CD4-positive, alpha-beta T cell (primary cell): ENCODE results near the gene ZEB1. TPM values are rescaled to one million over a fixed set of nuclear protein-coding genes. Genes with fewer than 3 reads are reported as not detected.
A peak's percentile ranks its signal among the peaks of the same experiment; 100 is the strongest.

ENCODE experiments used
- ATAC-seq: fragments of 200-7000 bp; cut with Tn5 transposase; one replicate; pipeline ENCODE4 v1.10.0; 2022; ENCODE audit warnings: mild to moderate bottlenecking; ENCODE audit not compliant: poor library complexity
- CTCF ChIA-PET: fragments of 350-600 bp; sonication (Branson Sonifier 250); formaldehyde crosslinking; loops from one replicate; lab custom pipeline; 2021; ENCODE audit warnings: antibody characterized with exemption, inconsistent platforms; lab: Charles Lee
- POLR2A ChIA-PET: fragments of 350-600 bp; sonication (Branson Sonifier 250); formaldehyde crosslinking; loops from one replicate; lab custom pipeline; 2021; ENCODE audit warnings: antibody characterized with exemption, inconsistent platforms; lab: Charles Lee
- DNase-seq, 14 experiments: peaks; one replicate each; pipeline ENCODE4 v3.0.0-alpha.2; 2013 to 2020; ENCODE audit warnings: mixed read lengths in 2 of 14
- H3K27ac ChIP-seq, 2 donors: one replicate each; pipeline versions ENCODE4 v1.5.1 to v1.7.0; 2013; ENCODE audit warnings: low read length in 2 of 2, low read depth in 1 of 2, mild to moderate bottlenecking in 1 of 2
- H3K27me3 ChIP-seq, 2 experiments: 1 replicate in 1 of 2; 2 replicates in 1 of 2; pipeline versions ENCODE4 v1.6.1 to v1.7.0; 2013; ENCODE audit warnings: low read length in 2 of 2, control low read depth in 1 of 2, mild to moderate bottlenecking in 1 of 2, moderate library complexity in 1 of 2; ENCODE audit not compliant: insufficient read depth in 2 of 2, control insufficient read depth in 1 of 2
- H3K36me3 ChIP-seq: one replicate; pipeline ENCODE4 v1.6.1; 2013; ENCODE audit warnings: low read length, control low read depth; ENCODE audit not compliant: insufficient read depth
- H3K4me1 ChIP-seq: one replicate; pipeline ENCODE4 v1.6.1; 2013; ENCODE audit warnings: low read length, control low read depth; ENCODE audit not compliant: insufficient read depth
- H3K4me3 ChIP-seq: one replicate; pipeline ENCODE4 v1.5.1; 2013; ENCODE audit warnings: mild to moderate bottlenecking, low read length, moderate library complexity
- H3K9me3 ChIP-seq, 2 experiments: 1 replicate in 1 of 2; 2 replicates in 1 of 2; pipeline versions ENCODE4 v1.6.1 to v1.7.0; 2013; ENCODE audit warnings: low read length in 2 of 2, mild to moderate bottlenecking in 2 of 2, control low read depth in 1 of 2, moderate library complexity in 1 of 2; ENCODE audit not compliant: control insufficient read depth in 1 of 2, insufficient read depth in 1 of 2
- H3K27ac Mint-ChIP-seq: one replicate; pipeline ENCODE4 v1.8.0; 2020; ENCODE audit warnings: mixed read lengths
- H3K27me3 Mint-ChIP-seq: one replicate; pipeline ENCODE4 v1.8.0; 2021; ENCODE audit warnings: mixed read lengths
- H3K36me3 Mint-ChIP-seq: one replicate; pipeline ENCODE4 v1.8.0; 2021; ENCODE audit warnings: low read depth, mixed read lengths
- H3K4me1 Mint-ChIP-seq: one replicate; pipeline ENCODE4 v1.8.0; 2021; ENCODE audit warnings: low read depth, mixed read lengths
- H3K4me3 Mint-ChIP-seq: one replicate; pipeline ENCODE4 v1.8.0; 2020; ENCODE audit warnings: mild to moderate bottlenecking, mixed read lengths
- H3K9me3 Mint-ChIP-seq: one replicate; pipeline ENCODE4 v1.8.0; 2020; ENCODE audit warnings: mixed read lengths
- intact Hi-C, 2 experiments: fragments of 100-400 bp; cut with DNase I in 1 of 2; cut with micrococcal nuclease in 1 of 2; formaldehyde crosslinking; loops; one replicate each; pipeline versions ENCODE4 v1.15.1 to v1.9.0; 2023 to 2025; cut with DNase I, micrococcal nuclease
- total RNA-seq, 174 experiments: library from RNA in 2 of 174; stranded (reverse) in 2 of 174; gene quantifications; one replicate each; pipeline ENCODE4 v1.2.3 and lab custom pipeline; 2021 to 2026
- TF ChIP-seq, protein P1 (sequence below): fragments of 200-600 bp; IDR thresholded peaks from one replicate; pipeline ENCODE4 v1.8.0; 2022; ENCODE audit warnings: antibody characterized with exemption, mild to moderate bottlenecking

The ZEB1 gene
- total RNA-seq, 2 experiments from 2014 or later, result 132 to 134 TPM

DNA sequence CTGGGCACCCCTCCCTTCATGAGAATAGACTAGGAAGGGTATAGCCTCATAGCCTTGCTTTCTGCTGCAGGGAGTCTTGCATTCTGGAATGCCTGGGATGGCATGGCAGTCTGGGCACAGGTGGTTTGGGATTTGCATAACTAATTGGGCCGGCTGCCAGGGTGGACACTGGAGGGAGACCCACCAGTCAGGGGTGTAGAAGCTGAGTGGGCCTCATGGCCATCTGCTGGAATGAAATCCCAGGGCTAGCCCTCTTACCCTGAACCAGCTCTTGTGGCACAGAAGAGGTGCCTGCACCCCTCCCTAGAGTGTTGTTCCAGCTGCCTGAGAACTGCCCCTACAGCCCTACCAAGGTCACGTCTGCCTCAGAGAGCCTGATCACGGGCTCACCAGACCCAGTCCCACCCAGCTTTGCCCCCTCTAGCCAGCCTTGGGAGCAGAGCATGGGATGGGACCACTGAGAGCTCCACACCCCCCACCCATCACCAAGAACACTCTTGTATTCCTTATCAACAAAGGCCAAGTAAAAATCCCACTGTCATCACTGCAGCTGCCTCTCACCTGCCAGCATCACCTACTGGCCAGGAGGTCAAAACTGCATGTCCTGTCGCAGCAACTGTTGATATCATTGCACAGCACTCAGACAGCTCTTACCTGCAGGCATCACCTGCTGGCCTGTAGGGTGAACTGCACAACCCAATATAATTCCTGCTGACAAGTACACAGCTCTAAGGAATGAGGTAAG is 148.9 kb downstream of the ZEB1 start:
- Histone ChIP-seq H3K36me3 (peaks cover 45% of the 10 kb centered on the region), H3K27ac (no peak overlapping the region), H3K4me1 (no peaks in the 10 kb centered on the region), H3K4me3 (no peak overlapping the region), H3K27me3 (no peaks in the 10 kb centered on the region), H3K9me3 (peaks cover 15 to 23% of the 10 kb centered on the region in 2 experiments)
- ChIA-PET CTCF (interaction anchor here (1.1 kb wide), 1 partner anchor 294 kb away, joined by 3 read pairs; no protein-coding TSS in a partner anchor), POLR2A (no interaction called here)
- peaks cover 57% of the 10 kb centered on the region for H3K36me3 Mint-ChIP-seq
- TF ChIP-seq, protein P1, sequence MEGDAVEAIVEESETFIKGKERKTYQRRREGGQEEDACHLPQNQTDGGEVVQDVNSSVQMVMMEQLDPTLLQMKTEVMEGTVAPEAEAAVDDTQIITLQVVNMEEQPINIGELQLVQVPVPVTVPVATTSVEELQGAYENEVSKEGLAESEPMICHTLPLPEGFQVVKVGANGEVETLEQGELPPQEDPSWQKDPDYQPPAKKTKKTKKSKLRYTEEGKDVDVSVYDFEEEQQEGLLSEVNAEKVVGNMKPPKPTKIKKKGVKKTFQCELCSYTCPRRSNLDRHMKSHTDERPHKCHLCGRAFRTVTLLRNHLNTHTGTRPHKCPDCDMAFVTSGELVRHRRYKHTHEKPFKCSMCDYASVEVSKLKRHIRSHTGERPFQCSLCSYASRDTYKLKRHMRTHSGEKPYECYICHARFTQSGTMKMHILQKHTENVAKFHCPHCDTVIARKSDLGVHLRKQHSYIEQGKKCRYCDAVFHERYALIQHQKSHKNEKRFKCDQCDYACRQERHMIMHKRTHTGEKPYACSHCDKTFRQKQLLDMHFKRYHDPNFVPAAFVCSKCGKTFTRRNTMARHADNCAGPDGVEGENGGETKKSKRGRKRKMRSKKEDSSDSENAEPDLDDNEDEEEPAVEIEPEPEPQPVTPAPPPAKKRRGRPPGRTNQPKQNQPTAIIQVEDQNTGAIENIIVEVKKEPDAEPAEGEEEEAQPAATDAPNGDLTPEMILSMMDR, result no peak
- no peak overlapping the region for H3K4me3 Mint-ChIP-seq
- H3K27me3 Mint-ChIP-seq, result no peaks in the 10 kb centered on the region
- no peak overlapping the region for H3K27ac Mint-ChIP-seq
- ATAC-seq, result peak; percentile 39
- intact Hi-C loops, result no loop called here
- H3K4me1 Mint-ChIP-seq, result peaks cover 6% of the 10 kb centered on the region
- peaks cover 15% of the 10 kb centered on the region for H3K9me3 Mint-ChIP-seq
- peak in 2 of 14 experiments; percentile 8 to 11 for DNase-seq

- no peaks in the 10 kb centered on the region for H3K27me3 ChIP-seq
- intact Hi-C loops, result no loop called here
- Mint-ChIP-seq H3K27me3 (no peaks in the 10 kb centered on the region), H3K27ac (peak overlapping the region; percentile 48), H3K4me3 (no peak overlapping the region), H3K9me3 (peaks cover 10% of the 10 kb centered on the region), H3K4me1 (peaks cover 6% of the 10 kb centered on the region), H3K36me3 (peaks cover 52% of the 10 kb centered on the region)
- ChIA-PET POLR2A (no interaction called here), CTCF (interaction anchor here (1.1 kb wide), 1 partner anchor 295 kb away, joined by 3 read pairs; no protein-coding TSS in a partner anchor)
- no peak for ATAC-seq
- peaks cover 15 to 18% of the 10 kb centered on the region in 2 experiments for H3K9me3 ChIP-seq
- DNase-seq, result no peak
- peaks cover 40% of the 10 kb centered on the region for H3K36me3 ChIP-seq
- TF ChIP-seq, protein P1, result no peak
- no peak overlapping the region for H3K4me3 ChIP-seq
- no peaks in the 10 kb centered on the region for H3K4me1 ChIP-seq
- no peak overlapping the region for H3K27ac ChIP-seq
These were observed 149.5 kb downstream of the ZEB1 start for GRCh38 chr10:31468536-31468859.

GRCh38 chr10:31475519-31475918 is 156.5 kb downstream of the ZEB1 start:
- peaks cover 17% of the 10 kb centered on the region for H3K9me3 Mint-ChIP-seq
- no peak overlapping the region for H3K27ac ChIP-seq
- no peak for ATAC-seq
- CTCF ChIA-PET, result no interaction called here
- H3K36me3 Mint-ChIP-seq, result peaks cover 28% of the 10 kb centered on the region
- no peak for DNase-seq
- no peak overlapping the region for H3K4me3 Mint-ChIP-seq
- no peak overlapping the region for H3K27ac Mint-ChIP-seq
- H3K27me3 ChIP-seq, result no peaks in the 10 kb centered on the region
- peaks cover 0 to 8% of the 10 kb centered on the region in 2 experiments for H3K9me3 ChIP-seq
- POLR2A ChIA-PET, result interaction anchor here (0.7 to 0.9 kb wide), 2 partner anchors 154 to 621 kb away, joined by 3 to 5 read pairs; no protein-coding TSS in a partner anchor
- H3K4me3 ChIP-seq, result no peak overlapping the region
- peaks cover 40% of the 10 kb centered on the region for H3K4me1 Mint-ChIP-seq
- H3K4me1 ChIP-seq, result no peaks in the 10 kb centered on the region
- intact Hi-C loops, result no loop called here
- TF ChIP-seq, protein P1, result no peak
- no peaks in the 10 kb centered on the region for H3K36me3 ChIP-seq
- no peaks in the 10 kb centered on the region for H3K27me3 Mint-ChIP-seq
